GM10248 (cell line): ENCODE results near the gene ANKS3.
"Not testable (repeated sequence)": the region's sequence is repeated elsewhere in the genome, so short reads cannot be mapped to it uniquely, and the experiment has no call there.

Source experiments
- CTCF ChIA-PET: fragments of 300-600 bp; sonication (Branson Sonifier 250); formaldehyde crosslinking; extraction: SDS; loops from one replicate; lab custom pipeline; 2021; ENCODE audit warnings: antibody characterized with exemption; lab: Yijun Ruan, JAX
- POLR2A ChIA-PET: fragments of 350-650 bp; sonication (Branson Sonifier 250); formaldehyde crosslinking; extraction: SDS; loops from one replicate; lab custom pipeline; 2020; ENCODE audit warnings: antibody characterized with exemption; lab: Yijun Ruan, JAX
- DNase-seq: peaks from one replicate; pipeline ENCODE4 v3.0.0; 2012; ENCODE audit errors: extremely low spot score
- CTCF ChIP-seq: IDR thresholded peaks from 2 replicates; pipeline ENCODE4 v1.5.1; 2012; ENCODE audit warnings: mild to moderate bottlenecking, low read depth; ENCODE audit errors: extremely low read depth, missing control alignments, control extremely low read depth

The ANKS3 gene

GRCh38 chr16:4654011-4654963, 79.8 kb downstream of the ANKS3 start:
- DNase-seq = no peak
- CTCF ChIA-PET = no interaction called here

GRCh38 chr16:4652561-4652960, 81.5 kb downstream of the ANKS3 start:
- CTCF ChIA-PET = no interaction called here
- POLR2A ChIA-PET = interaction anchor here (0.6 kb wide), 1 partner anchor 44 kb away, joined by 3 read pairs; no protein-coding TSS in a partner anchor
- no peak for TF ChIP-seq CTCF
- DNase-seq = no peak

More at GRCh38 chr16:4654011-4654963, 79.8 kb downstream of the ANKS3 start:
- no peak for TF ChIP-seq CTCF
- POLR2A ChIA-PET = no interaction called here

- POLR2A ChIA-PET = no interaction called here
- TF ChIP-seq CTCF = no peak
- CTCF ChIA-PET = interaction anchor here (1.0 to 3.3 kb wide), 6 partner anchors 8 to 27 kb away, joined by 4 to 35 read pairs (median 11); partner anchors contain the start of gene MGRN1
- DNase-seq = no peak
Measured at GRCh38 chr16:4651827-4652226, 82.2 kb downstream of the ANKS3 start.

- POLR2A ChIA-PET = not testable (repeated sequence)
- peak; percentile 88 for TF ChIP-seq CTCF
- peak; percentile 81 for DNase-seq
- CTCF ChIA-PET = interaction anchor here (0.6 to 3.3 kb wide), 18 partner anchors 8 to 217 kb away, joined by 3 to 35 read pairs (median 3); partner anchors contain the start of genes ANKS3, DNAAF8 and MGRN1
Measured at GRCh38 chr16:4650443-4651074, 83.5 kb downstream of the ANKS3 start.

DNA sequence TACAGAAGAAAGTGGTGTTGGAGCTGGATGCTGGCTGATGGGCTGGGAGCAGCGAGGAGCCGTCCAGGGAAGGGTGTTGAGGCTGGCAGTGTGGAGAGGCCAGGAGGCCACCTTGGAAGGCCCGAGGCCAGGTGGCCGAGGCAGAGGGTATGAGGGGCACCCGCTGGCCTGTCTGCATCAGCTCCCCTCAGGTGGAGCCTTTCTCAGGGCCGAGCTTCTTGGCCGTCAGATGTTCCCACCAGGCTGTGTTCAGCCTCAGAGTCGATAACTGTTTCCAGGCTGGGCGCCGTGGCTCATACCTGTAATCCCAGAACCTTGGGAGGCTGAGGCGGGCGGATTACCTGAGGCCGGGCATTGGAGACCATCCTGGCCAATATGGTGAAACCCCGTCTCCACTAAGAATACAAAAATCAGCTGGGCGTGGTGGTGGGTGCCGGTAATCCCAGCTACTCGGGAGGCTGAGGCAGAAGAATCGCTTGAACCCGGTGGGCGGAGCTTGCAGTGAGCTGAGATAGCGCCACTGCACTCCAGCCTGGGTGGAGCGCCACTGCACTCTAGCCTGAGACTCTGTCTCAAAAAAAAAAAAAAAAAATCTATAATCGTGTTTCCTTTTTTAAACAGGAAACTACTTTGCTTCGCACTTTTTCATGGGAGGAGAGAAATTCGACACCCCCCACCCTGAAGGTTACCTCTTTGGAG, 84.2 kb downstream of the ANKS3 start:
- no peak for DNase-seq
- ChIA-PET CTCF (interaction anchor here (0.6 to 3.3 kb wide), 16 partner anchors 8 to 218 kb away, joined by 3 to 35 read pairs (median 3); partner anchors contain the start of genes ANKS3, DNAAF8 and MGRN1), POLR2A (no interaction called here)
- no peak for TF ChIP-seq CTCF

GRCh38 chr16:4648917-4649316, 85.2 kb downstream of the ANKS3 start:
- no peak for DNase-seq

More at GRCh38 chr16:4648917-4649316, 85.2 kb downstream of the ANKS3 start:
- ChIA-PET CTCF (interaction anchor here (3.0 to 3.3 kb wide), 2 partner anchors 13 to 24 kb away, joined by 31 to 35 read pairs; partner anchors contain the start of gene MGRN1), POLR2A (no interaction called here)
- no peak for TF ChIP-seq CTCF
